Activated gamma-delta T cell (primary cell): ENCODE measurements around the gene SIGLEC15.
"Not testable (repeated sequence)": the region's sequence is repeated elsewhere in the genome, so short reads cannot be mapped to it uniquely, and the experiment has no call there.

Experiments
- DNase-seq: peaks from one replicate; lab custom pipeline; 2025; lab: John Stamatoyannopoulos, UW

SIGLEC15 gene

DNA sequence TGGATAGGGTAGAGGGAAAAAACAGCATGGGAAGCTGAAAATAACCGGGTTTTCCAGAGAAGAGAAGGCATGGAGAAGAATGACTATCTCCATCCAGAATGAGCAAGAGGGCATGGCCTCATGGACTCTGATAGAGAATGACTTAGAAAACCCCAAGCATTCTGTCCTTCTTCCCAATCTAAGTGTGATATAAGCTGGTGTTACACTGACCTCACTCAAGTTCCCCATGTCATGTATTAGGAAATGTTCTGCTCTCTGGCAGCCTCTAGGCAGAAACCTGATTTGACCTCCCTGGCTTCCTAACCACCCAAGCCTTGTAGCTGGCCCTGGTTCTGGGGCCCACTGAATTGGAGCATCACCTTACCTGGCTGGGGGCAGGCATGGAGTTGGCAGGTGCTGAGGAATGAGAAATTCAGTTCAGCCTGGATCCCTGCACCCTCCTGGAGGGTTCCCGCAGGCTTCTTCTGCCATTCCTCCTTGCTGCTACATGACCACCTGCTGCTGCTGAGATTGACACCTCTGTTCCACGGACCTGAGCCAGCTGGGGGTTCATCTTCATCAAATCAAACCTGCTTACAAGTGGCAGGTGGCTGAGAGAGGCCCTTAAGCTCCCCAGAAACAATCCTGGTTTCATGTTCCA is 5.2 kb upstream of the SIGLEC15 start:
- DNase-seq = no peak

DNA sequence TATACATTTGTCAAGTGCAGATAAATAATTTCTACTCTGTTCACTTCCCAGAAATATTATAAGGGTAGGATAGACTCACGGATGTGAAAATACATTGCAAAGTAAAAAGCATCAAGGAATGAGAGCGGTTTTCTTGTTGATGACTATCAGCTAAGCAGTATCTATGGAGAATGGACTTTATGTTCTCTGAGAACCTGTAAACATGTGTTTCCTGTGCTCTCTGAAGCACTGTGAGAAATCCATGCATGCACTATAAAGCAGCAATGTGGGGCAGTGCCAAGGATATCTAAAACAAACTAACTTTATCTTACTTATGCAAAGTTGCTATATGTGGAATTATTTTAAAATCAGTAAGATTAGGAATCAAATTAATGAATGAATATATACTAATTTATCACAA is 4.4 kb upstream of the SIGLEC15 start:
- DNase-seq = no peak

DNA sequence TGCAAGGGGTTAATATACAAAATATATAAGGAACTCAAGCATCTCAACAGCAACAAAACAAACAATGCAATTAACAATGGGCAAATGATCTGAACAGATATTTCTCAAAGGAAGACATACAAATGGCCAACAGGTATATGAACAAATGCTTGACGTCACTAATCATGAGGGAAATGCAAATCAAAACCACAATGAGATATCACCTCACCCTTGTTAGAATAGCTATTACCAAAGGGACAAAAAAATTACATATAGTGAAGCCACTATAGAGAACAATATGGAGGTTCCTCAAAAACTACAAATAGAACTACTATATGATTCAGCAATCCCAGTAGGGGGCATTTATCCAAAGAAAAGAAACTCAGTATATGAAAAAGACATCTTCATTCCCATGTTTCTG is 3.8 kb upstream of the SIGLEC15 start:
- no peak for DNase-seq

DNA sequence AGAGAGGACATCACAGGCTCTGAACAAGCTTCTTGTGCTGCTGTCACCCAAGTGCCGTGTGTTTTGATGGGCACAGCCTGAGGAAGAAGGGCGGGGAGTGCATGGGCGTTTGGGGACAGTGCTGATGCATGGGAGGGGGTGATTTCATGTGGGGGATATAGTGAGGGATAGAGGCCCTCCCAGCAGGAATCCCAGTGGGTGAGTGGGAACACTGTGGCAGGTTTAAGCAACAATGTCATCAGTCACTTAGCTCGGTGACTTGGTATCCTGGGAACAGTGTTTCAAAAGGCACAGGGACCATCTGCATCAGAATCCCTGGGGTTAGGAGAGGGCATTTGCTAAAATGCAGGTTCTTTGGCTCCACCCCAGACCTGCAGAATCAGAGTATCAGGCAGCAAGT is 609 bp downstream of the SIGLEC15 start:
- no peak for DNase-seq

DNA sequence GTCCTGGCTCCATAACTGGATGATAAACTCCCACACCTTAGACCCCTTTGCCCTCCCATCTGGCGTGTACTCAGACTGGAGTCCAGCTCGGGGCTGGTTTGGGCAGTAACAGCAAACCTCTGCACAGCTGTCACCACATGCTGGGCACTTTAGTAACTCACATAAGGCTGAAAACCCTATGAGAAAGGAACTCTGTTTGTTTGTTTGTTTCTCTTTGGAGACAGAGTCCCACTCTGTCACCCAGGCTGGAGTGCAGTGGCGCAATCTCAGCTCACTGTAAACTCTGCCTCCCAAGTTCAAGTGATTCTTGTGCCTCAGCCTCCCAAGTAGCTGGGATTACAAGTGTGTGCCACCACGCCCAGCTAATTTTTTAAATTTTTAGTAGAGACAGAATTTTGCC is 1.2 kb downstream of the SIGLEC15 start:
- not testable (repeated sequence) for DNase-seq

DNA sequence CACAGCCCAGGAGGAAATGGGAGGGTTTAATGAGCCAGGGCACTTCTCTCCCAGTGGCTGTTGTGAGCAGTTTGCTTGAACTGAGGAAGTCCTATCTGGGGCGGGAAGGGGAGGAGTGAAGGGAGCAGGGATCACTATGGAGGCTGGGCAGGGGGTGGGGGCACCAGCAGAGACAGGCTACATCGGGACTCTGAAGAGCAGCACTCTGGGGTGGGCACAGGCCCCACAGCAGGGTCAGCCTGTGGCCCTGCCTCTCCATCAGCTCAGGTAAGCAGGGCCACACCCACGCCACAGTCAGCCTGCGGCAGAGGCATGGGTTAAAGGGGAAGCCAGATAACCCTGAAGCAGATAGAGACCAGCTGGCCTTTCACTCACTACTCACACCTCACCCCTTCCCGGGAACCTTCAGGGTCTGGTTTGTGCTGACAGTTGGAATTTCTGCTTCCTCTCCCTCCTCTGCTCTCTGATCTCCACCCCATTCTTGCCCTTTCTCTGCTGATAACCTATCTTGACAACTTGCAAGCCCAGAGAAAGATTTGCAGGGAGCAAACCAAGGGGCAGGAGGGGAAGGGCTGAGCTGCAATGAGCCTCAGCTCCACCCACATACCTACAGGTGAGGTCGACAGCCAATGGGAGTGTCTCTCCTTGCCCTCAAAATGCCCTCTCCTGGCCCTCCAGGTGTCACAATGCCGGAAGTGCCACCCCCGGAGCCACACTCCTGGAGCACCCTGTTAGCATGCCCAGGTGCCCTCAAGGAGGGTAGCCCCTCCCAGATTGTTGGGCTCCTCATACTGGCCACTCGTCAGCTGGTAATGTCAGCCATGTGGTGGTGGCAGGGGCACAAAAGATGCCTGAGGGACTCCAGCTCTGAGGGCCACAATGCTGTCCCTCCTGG is 3.7 kb downstream of the SIGLEC15 start:
- no peak for DNase-seq

DNA sequence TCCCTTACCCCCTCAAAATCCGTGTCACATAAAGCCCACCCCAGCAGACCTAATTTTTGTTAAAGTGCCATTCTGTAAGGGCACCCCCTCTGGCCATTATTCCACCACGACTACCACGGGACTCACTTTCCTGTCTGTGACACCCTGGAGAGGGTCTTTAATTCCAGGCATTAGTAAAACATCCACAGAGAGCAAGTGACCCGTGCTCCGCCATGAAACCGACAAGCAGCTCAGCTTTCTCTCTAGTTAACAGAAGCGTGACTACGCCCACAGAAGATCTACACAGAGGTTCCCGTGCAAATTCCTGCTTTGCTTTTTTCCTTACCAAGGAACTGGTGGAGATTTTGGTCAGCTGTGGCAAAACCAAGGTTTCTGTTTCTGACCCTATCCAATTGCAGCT is 4.4 kb downstream of the SIGLEC15 start:
- DNase-seq = no peak

DNA sequence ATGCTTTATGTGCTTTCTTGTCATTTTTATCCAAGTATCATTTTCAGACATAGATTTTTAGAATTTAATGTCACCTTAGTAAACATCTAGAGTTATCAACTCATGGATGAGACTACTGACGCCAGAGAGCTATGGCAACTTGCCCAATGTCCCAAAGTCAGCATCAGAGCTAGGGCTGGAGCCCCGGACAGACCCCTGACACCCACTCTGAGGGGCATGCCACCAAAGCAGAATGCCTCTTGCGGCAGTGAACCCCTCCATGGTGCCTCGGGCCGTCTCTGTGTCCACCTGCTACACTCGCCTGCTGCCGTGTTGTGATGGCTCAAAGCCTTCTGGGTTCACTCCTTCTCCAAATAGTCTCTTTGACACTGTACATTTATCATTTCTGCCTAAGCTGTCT is 5.4 kb downstream of the SIGLEC15 start:
- no peak for DNase-seq

DNA sequence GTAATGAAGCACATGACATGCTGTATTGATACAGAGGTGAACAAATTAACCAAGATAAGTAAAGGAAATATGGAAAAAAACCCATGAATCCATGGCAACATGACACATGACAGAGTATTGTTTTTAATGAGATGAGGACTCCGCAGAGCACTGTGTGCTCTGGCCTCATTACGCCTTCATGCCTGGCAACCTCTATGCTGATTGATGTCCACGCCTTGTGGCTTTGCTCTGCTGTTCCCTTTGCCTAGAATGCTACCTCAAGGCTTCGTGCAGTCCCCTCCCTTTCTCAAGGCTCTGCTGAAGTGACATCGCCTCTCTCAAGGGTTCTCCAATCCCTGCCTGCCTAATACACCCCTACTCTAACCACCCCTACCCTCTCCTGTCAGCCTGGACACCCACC is 8.4 kb downstream of the SIGLEC15 start:
- DNase-seq = no peak

DNA sequence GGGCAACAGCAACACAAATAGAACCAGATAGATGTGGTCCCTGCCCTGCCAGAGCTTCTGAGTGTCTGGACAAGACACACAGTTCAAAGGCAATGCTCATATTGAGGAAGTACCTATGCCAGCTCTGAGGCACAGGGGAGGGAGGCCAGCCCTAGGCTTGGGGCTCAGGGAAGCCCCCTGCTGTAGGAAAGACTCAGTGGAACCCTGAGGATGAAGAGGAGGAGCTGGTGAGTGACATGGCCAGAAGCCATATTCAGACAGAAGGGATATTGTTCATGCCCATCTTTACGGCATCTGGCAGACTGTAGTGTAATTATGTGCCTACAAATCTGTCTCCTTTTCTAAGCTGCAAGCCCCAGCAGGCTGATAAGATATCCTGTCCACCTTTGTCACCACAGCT is 8.8 kb downstream of the SIGLEC15 start:
- no peak for DNase-seq

DNA sequence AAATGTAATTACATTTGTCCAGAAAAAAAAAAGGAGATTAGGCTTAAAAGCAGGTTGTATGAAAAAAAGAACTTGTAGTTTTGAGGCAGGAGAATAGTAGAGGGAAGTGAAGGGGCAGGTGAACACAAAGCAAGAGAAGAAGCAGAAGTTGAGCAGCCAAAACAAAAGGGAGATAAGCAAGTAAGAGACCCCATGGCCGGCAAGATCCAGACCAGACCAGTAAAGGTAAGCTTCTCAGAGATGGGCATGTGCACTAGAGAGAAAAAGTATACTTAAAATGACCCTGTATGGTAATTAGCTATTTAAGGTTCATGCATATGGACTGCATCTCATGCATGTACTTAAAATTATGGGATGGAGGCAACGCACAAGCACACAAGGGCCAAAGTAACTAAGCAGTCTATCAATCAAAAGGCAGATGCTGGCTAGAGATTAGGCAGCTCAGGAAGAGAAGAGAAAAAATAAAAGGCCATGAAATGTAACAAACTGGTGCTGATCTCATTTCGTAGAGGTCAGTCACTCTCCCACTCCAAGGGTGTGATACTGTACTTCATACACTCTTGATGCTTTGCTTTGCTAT is 9.7 kb downstream of the SIGLEC15 start:
- DNase-seq = no peak

DNA sequence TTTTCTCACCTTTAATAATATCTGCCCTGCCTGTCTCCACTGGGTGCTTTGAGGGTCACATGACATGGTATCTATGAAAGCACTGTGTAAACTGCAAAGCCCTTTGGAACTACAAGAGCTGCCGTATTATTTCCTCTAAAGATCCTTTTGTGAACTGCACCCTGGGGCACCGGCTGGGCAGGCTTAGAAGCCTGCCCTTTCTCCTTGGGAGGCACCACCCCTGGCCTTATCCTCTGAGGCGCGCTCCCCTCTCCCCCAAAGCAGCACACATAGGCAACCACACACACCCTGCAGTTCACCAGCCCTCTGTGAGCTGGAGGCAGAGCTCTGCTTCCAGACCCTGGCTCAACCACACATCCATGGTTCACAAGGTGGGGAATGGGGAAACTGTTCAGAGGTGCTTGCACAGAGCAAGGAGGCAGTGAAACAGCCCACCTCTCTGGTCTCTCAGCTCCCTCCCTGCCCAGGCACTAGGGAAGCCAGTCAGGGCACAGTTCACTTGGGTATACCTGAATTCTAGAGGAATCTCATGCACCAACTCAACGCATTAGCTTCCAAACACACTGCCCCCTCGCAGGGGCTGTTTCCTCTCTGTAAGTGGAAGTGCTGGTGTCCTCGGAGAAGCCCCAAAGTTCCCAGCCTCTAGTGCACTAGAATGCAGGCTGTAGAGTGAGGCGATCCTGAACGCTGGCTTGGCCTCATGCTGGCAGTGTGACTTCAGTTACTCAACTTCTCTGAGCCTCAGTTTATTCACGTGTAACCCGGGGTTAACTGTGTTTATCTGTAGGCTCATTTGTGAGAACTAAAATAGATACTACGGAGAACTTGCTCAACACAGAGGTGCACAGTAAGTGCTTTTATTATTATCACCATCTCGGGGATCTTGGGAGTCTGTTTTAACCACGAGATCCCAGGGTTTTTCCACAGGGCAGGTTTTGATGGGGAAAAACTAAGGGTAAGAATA is 11.0 kb downstream of the SIGLEC15 start:
- DNase-seq = no peak

DNA sequence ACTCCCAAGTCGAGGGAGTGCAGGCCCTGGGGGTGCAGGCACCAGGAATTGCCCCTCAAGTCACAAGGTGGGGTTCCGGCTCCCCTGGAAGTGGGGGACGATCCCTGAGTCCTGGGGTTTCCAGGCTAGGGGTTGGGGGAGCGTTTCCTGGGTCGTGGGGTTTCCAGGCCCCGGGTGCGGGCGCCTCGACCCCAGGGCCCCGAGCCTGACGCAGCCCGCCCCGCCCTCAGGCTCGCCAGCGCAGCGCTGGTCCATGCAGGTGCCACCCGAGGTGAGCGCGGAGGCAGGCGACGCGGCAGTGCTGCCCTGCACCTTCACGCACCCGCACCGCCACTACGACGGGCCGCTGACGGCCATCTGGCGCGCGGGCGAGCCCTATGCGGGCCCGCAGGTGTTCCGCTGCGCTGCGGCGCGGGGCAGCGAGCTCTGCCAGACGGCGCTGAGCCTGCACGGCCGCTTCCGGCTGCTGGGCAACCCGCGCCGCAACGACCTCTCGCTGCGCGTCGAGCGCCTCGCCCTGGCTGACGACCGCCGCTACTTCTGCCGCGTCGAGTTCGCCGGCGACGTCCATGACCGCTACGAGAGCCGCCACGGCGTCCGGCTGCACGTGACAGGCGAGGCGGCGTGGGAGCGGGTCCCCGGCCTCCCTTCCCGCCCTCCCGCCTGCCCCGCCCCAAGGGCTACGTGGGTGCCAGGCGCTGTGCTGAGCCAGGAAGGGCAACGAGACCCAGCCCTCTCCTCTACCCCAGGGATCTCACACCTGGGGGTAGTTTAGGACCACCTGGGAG is 12.0 kb downstream of the SIGLEC15 start:
- no peak for DNase-seq

DNA sequence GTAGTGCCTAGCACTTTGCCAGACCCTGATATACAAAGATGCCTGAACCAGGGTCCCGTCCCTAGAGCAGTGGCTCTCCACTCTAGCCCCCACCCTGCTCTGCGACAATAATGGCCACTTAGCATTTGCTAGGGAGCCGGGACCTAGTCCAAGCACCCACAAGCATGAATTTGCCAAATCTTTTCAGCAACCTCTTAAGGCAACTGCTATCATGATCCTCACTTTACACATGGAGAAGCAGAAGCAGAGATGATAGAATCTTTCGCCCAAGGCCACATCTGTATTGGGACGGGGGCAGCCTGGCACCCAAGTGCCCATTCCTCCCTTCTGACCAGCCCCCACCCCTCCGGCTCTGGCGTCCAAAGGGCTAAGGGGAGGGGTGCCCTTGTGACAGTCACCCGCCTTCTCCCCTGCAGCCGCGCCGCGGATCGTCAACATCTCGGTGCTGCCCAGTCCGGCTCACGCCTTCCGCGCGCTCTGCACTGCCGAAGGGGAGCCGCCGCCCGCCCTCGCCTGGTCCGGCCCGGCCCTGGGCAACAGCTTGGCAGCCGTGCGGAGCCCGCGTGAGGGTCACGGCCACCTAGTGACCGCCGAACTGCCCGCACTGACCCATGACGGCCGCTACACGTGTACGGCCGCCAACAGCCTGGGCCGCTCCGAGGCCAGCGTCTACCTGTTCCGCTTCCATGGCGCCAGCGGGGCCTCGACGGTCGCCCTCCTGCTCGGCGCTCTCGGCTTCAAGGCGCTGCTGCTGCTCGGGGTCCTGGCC is 13.0 kb downstream of the SIGLEC15 start:
- peak; percentile 14 for DNase-seq

DNA sequence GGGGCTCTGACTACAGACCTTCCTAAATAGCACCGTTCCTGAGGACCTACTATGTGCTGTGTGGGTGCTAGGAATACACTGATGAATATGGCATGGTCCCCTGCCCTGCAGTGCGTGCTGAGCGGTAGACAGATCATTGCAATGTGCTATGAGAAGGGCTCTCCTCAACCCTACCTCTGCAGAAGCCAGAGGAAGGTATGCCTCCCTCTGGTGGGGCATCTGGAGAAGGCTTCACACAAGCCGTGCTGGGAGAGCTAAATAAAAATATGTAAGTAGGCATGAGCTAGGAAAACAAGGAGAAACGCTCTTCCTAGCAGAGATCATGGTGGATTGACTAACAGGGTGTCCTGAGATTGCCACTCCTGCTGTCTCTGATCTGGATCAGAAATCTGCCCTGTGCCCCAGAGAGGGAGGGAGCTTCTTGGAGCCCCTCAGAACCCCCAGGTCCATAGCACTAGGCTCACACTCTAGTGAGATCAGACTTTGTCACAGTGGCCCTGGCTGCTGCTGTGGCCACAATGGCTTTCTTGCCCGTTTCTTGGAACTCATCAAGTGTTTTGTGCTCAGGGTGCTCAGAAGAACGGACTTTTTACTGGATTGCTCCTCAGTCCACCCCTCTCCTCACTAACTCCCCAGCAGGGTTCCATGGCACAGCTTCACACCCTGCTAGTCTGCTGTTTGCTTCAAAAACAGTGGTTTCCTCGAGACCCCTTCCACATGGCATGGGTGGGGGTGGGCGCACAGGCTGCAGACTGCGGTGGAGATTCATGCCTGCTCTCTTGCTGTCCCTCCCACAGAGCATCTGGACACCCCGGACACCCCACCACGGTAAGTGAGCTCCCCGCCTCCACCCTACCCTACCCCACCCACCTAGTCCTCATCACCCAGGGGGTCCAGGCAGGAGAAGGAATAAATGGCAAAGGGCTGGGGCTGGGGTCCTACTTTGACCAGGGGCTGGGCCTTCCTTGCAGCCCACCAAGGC is 14.2 kb downstream of the SIGLEC15 start:
- DNase-seq = no peak

DNA sequence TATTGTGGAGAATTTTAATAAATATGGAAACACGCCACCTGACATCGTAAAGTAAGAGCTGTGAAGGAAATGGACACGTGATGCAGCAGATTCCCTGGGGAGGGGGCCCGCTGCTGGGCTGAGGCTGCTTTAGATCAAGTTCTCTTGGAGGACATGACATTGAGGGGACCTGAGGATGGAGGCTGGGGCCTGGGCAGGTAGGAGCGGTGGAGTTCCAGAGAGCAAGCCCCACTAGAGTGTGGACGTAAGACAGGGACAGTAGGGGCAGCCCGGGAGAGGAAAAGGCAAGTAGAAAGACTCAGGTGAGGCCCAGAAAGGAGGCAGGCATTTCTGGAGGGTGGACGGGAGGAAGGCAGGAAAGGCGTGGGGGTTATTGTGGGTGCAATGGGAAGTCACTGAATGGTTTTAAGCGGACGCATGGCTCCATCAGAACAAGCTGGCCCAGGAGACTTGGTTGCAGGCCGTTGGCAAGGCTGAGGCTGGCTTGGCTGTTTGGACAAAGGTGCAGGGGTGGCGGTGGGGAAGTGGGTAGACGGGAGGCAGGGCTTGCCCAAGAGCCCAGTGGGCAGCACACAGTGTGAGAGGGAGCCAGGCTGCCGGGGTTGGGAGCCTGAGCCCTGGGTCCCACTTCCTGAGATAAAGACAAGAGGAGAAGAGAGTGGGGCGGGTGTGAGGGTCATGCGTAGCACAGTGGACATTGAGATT is 15.7 kb downstream of the SIGLEC15 start:
- no peak for DNase-seq

DNA sequence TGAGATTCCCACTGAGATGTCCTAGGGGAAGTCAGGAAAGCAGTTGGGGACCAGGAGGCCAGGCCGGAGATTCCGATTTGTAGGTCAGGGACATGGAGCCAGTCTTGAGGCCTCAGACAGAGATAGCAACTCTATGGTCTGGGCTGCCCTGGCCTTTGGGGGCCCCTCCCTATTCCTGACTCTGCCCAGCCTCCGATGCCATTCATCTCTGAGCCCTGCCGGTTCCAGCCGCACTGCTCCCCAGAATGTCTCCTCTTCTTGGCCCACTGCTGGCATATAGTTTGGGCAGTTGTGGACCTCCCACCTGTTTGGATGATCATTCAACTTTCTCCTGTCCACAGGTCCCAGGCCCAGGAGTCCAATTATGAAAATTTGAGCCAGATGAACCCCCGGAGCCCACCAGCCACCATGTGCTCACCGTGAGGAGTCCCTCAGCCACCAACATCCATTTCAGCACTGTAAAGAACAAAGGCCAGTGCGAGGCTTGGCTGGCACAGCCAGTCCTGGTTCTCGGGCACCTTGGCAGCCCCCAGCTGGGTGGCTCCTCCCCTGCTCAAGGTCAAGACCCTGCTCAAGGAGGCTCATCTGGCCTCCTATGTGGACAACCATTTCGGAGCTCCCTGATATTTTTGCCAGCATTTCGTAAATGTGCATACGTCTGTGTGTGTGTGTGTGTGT is 16.4 kb downstream of the SIGLEC15 start:
- no peak for DNase-seq

DNA sequence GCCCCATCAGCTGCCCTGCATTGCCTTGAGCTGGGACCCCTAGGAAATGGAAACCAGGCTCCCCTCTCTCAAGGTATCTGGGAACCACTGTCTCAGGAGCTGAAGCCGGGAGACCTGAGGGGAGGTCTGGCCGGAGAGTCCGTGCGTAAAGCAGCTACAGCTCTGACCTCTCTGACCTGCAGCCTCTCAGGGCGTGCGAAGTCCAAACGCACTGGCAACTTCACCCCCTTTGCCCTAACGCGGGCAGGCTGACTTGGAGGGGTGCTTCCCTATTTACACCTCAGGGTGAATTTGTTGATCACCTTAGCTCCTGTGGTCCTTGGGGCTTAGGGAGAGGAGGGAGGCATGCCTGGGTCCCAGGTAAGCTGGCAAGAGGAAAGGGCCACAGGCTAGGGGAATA is 17.5 kb downstream of the SIGLEC15 start:
- no peak for DNase-seq
